ENCODE data around the gene HSF5. TPM values are rescaled to one million over a fixed set of nuclear protein-coding genes. Genes with fewer than 3 reads are reported as not detected.

The HSF5 gene
- total and polyA plus RNA-seq, 4 donors, result 0.09 to 0.17 TPM; not detected in 2

DNA sequence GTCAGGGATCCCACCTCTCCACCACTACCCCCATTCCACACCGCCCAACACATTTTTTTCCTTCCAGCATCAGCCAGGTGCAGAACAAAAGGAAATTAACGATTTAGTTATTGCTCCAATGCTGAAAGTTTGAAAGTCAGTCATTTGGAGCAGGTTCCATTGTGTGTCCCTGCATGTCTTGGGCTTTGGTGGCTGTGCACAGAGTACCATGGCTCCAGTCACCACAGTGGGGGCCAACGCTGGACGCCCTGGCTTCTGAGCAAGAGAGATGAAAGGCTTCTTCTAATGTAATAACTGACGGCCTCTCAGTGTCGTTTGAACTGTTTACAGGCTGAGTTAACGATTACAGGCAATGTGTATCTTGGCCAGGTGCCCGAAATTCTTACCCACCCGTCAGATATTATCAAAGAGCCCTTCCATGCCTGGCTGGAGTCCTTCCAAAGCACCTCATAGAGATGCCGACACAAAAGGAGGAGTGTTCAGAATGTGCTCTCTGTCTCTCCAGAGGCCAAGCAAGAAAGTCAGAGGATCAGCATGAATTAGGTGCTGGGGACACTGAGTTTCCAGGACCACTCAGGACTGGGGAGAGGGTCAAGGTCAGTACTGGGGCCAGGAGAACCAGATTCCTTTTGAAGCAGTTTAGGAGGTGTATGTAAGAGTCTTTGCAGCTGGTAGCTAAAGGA lies 96.8 kb downstream of the HSF5 start:
- H3K9me3 ChIP-seq (ENCODE audit: control insufficient read depth in 4 of 4, low read length in 3 of 4), result no peaks in the 10 kb centered on the region
- H3K36me3 ChIP-seq (ENCODE audit: control insufficient read depth in 4 of 4, insufficient read depth in 3 of 4, low read depth in 1 of 4, low read length in 3 of 4), result no peaks in the 10 kb centered on the region
- H3K27ac ChIP-seq (ENCODE audit: low read depth in 1 of 2, low read length in 2 of 2), result peak overlapping the region; percentile 45 to 69
- WGBS, result 20% methylated on average over 10 of the region's 10 CpGs
- peak; percentile 82 for DNase-seq (ENCODE audit: low spot score)
- peak; percentile 86 for TF ChIP-seq YY1 (IDR thresholded peaks at IDR 0.05)
- peak in 1 of 2 donors; percentile 75 for TF ChIP-seq GABPA (IDR thresholded peaks at IDR 0.05 in 1 of 2, conservative IDR thresholded peaks at IDR 0.05 in 1 of 2)
- peak; percentile 35 for TF ChIP-seq HNF4G (IDR thresholded peaks at IDR 0.05)
- TF ChIP-seq SP1 (IDR thresholded peaks at IDR 0.05), result peak; percentile 76
- TF ChIP-seq, protein P1, sequence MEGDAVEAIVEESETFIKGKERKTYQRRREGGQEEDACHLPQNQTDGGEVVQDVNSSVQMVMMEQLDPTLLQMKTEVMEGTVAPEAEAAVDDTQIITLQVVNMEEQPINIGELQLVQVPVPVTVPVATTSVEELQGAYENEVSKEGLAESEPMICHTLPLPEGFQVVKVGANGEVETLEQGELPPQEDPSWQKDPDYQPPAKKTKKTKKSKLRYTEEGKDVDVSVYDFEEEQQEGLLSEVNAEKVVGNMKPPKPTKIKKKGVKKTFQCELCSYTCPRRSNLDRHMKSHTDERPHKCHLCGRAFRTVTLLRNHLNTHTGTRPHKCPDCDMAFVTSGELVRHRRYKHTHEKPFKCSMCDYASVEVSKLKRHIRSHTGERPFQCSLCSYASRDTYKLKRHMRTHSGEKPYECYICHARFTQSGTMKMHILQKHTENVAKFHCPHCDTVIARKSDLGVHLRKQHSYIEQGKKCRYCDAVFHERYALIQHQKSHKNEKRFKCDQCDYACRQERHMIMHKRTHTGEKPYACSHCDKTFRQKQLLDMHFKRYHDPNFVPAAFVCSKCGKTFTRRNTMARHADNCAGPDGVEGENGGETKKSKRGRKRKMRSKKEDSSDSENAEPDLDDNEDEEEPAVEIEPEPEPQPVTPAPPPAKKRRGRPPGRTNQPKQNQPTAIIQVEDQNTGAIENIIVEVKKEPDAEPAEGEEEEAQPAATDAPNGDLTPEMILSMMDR (IDR thresholded peaks at IDR 0.05; ENCODE audit: low read depth, low read length, missing input control), result no peak
- peak in 1 of 2 donors; percentile 28 for TF ChIP-seq EGR1 (IDR thresholded peaks at IDR 0.05; ENCODE audit: low read depth in 2 of 2)
- TF ChIP-seq, protein P2, sequence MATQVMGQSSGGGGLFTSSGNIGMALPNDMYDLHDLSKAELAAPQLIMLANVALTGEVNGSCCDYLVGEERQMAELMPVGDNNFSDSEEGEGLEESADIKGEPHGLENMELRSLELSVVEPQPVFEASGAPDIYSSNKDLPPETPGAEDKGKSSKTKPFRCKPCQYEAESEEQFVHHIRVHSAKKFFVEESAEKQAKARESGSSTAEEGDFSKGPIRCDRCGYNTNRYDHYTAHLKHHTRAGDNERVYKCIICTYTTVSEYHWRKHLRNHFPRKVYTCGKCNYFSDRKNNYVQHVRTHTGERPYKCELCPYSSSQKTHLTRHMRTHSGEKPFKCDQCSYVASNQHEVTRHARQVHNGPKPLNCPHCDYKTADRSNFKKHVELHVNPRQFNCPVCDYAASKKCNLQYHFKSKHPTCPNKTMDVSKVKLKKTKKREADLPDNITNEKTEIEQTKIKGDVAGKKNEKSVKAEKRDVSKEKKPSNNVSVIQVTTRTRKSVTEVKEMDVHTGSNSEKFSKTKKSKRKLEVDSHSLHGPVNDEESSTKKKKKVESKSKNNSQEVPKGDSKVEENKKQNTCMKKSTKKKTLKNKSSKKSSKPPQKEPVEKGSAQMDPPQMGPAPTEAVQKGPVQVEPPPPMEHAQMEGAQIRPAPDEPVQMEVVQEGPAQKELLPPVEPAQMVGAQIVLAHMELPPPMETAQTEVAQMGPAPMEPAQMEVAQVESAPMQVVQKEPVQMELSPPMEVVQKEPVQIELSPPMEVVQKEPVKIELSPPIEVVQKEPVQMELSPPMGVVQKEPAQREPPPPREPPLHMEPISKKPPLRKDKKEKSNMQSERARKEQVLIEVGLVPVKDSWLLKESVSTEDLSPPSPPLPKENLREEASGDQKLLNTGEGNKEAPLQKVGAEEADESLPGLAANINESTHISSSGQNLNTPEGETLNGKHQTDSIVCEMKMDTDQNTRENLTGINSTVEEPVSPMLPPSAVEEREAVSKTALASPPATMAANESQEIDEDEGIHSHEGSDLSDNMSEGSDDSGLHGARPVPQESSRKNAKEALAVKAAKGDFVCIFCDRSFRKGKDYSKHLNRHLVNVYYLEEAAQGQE (IDR thresholded peaks at IDR 0.05), result peak; percentile 76
- no peak for TF ChIP-seq TAF1 (conservative IDR thresholded peaks at IDR 0.05)
- TF ChIP-seq RAD21 (IDR thresholded peaks at IDR 0.05), result peak; percentile 56
- TF ChIP-seq, protein P3, sequence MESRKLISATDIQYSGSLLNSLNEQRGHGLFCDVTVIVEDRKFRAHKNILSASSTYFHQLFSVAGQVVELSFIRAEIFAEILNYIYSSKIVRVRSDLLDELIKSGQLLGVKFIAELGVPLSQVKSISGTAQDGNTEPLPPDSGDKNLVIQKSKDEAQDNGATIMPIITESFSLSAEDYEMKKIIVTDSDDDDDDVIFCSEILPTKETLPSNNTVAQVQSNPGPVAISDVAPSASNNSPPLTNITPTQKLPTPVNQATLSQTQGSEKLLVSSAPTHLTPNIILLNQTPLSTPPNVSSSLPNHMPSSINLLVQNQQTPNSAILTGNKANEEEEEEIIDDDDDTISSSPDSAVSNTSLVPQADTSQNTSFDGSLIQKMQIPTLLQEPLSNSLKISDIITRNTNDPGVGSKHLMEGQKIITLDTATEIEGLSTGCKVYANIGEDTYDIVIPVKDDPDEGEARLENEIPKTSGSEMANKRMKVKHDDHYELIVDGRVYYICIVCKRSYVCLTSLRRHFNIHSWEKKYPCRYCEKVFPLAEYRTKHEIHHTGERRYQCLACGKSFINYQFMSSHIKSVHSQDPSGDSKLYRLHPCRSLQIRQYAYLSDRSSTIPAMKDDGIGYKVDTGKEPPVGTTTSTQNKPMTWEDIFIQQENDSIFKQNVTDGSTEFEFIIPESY (IDR thresholded peaks at IDR 0.05), result peak; percentile 83
- peak; percentile 97 for TF ChIP-seq FOXA1 (IDR thresholded peaks at IDR 0.05)
- TF ChIP-seq RXRA (IDR thresholded peaks at IDR 0.05), result peak; percentile 71 to 88
- TF ChIP-seq JUND (IDR thresholded peaks at IDR 0.05), result peak; percentile 53 to 72
- TF ChIP-seq, protein P4, sequence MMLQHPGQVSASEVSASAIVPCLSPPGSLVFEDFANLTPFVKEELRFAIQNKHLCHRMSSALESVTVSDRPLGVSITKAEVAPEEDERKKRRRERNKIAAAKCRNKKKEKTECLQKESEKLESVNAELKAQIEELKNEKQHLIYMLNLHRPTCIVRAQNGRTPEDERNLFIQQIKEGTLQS (IDR thresholded peaks at IDR 0.05), result peak; percentile 35
- TF ChIP-seq NR2F2 (IDR thresholded peaks at IDR 0.05), result no peak
- TF ChIP-seq HNF4A (conservative IDR thresholded peaks at IDR 0.05), result peak; percentile 63 to 85
- TF ChIP-seq FOXA2 (IDR thresholded peaks at IDR 0.05), result peak; percentile 98
- TF ChIP-seq, protein P5, sequence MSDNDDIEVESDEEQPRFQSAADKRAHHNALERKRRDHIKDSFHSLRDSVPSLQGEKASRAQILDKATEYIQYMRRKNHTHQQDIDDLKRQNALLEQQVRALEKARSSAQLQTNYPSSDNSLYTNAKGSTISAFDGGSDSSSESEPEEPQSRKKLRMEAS (IDR thresholded peaks at IDR 0.05), result peak; percentile 82
- H3K4me3 ChIP-seq (ENCODE audit: low read depth in 1 of 3, low read length in 3 of 3), result no peak overlapping the region
- no peaks in the 10 kb centered on the region for H3K27me3 ChIP-seq (ENCODE audit: control insufficient read depth in 4 of 4, insufficient read depth in 4 of 4, low read length in 3 of 4)
- H3K4me1 ChIP-seq (ENCODE audit: control insufficient read depth in 4 of 4, insufficient read depth in 4 of 4, low read length in 3 of 4), result peaks cover 9 to 53% (median 32%) of the 10 kb centered on the region in 4 donors
- no peak overlapping the region for H3K9ac ChIP-seq (ENCODE audit: low read depth in 1 of 2, low read length in 2 of 2)

All from liver (tissue), 9 donors.